GM06990 (cell line): ENCODE measurements around the gene ITGB5.

Source experiments
- DNase-seq: peaks from one replicate; pipeline ENCODE4 v3.0.0-alpha.2; 2011; ENCODE audit not compliant: insufficient read length; ENCODE audit errors: extremely low read depth
- H3K27me3 ChIP-seq: replicated peaks from 2 replicates; pipeline ENCODE4 v1.6.0; 2011; ENCODE audit warnings: low read length; ENCODE audit not compliant: control insufficient read depth, insufficient read depth
- H3K36me3 ChIP-seq: 2 replicates; pipeline ENCODE4 v1.5.1; 2011; ENCODE audit warnings: low read length; ENCODE audit not compliant: control insufficient read depth, insufficient read depth
- H3K4me3 ChIP-seq: replicated peaks from 2 replicates; pipeline ENCODE4 v1.5.1; 2011; ENCODE audit warnings: low read depth, mild to moderate bottlenecking, control low read depth, low read length
- CTCF ChIP-seq: IDR thresholded peaks from 2 replicates; pipeline ENCODE4 v1.5.1; 2011; ENCODE audit warnings: low read length, control low read depth, mild to moderate bottlenecking, inconsistent platforms; ENCODE audit not compliant: insufficient read depth, poor library complexity, severe bottlenecking

Gene ITGB5

GRCh38 chr3:124890573-124891190 lies 3.5 kb upstream of the ITGB5 start:
- Histone ChIP-seq H3K27me3 (no peaks in the 10 kb centered on the region), H3K36me3 (no peaks in the 10 kb centered on the region), H3K4me3 (no peak overlapping the region)
- no peak for TF ChIP-seq CTCF
- no peak for DNase-seq

GRCh38 chr3:124888482-124889441 lies 1.6 kb upstream of the ITGB5 start:
- TF ChIP-seq CTCF: no peak
- no peak overlapping the region for H3K4me3 ChIP-seq
- no peaks in the 10 kb centered on the region for H3K27me3 ChIP-seq
- DNase-seq: no peak
- no peaks in the 10 kb centered on the region for H3K36me3 ChIP-seq

- H3K4me3 ChIP-seq: peak overlapping the region; percentile 73
- H3K27me3 ChIP-seq: no peaks in the 10 kb centered on the region
- TF ChIP-seq CTCF: no peak
- no peak for DNase-seq
- H3K36me3 ChIP-seq: no peaks in the 10 kb centered on the region
Measured at GRCh38 chr3:124887932-124888298, 750 bp upstream of the ITGB5 start.

- TF ChIP-seq CTCF: no peak
- peak; percentile 28 for DNase-seq
- Histone ChIP-seq H3K36me3 (no peaks in the 10 kb centered on the region), H3K4me3 (peak overlapping the region; percentile 73), H3K27me3 (no peaks in the 10 kb centered on the region)
Measured at GRCh38 chr3:124886168-124887056, 753 bp downstream of the ITGB5 start.

GRCh38 chr3:124885466-124886167 lies 1.5 kb downstream of the ITGB5 start:
- TF ChIP-seq CTCF: no peak
- DNase-seq: no peak
- Histone ChIP-seq H3K27me3 (no peaks in the 10 kb centered on the region), H3K36me3 (no peaks in the 10 kb centered on the region), H3K4me3 (peak overlapping the region; percentile 73; the same call in 1 of the 2 replicates)
